ENCODE data around the gene DPH3.

DPH3 gene

DNA sequence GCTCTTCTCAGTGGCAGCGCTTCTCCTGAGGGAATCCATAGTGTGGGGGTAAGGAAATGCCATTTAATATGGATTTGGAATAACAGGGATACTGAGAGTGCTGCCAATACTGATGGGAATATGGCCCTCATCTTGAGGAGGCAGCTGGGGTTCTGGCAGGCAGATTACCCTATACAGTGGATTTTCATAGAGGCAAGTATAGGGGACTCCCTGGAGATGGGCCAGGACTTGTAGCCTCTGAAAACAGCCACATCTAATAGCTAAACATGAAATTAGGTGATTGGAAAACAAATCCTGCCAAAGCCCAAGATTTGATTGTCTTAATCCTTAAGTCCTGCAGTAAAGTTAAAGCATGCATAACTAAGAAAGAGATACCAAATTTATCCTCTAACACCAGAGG lies 30.9 kb downstream of the DPH3 start:
- H3K36me3 ChIP-seq (ENCODE audit: low read depth): no peaks in the 10 kb centered on the region
- no peak overlapping the region for H3K27ac ChIP-seq (ENCODE audit: poor library complexity, severe bottlenecking)
- no peaks in the 10 kb centered on the region for H3K9me3 ChIP-seq (ENCODE audit: severe bottlenecking)
- ATAC-seq (ENCODE audit: low read depth) (no peak), DNase-seq (ENCODE audit: low spot score) (no peak)
- no peaks in the 10 kb centered on the region for H3K27me3 ChIP-seq (ENCODE audit: insufficient read depth, poor library complexity, severe bottlenecking)
- TF ChIP-seq, protein P1, sequence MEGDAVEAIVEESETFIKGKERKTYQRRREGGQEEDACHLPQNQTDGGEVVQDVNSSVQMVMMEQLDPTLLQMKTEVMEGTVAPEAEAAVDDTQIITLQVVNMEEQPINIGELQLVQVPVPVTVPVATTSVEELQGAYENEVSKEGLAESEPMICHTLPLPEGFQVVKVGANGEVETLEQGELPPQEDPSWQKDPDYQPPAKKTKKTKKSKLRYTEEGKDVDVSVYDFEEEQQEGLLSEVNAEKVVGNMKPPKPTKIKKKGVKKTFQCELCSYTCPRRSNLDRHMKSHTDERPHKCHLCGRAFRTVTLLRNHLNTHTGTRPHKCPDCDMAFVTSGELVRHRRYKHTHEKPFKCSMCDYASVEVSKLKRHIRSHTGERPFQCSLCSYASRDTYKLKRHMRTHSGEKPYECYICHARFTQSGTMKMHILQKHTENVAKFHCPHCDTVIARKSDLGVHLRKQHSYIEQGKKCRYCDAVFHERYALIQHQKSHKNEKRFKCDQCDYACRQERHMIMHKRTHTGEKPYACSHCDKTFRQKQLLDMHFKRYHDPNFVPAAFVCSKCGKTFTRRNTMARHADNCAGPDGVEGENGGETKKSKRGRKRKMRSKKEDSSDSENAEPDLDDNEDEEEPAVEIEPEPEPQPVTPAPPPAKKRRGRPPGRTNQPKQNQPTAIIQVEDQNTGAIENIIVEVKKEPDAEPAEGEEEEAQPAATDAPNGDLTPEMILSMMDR (IDR thresholded peaks at IDR 0.05; ENCODE audit: poor library complexity, severe bottlenecking): no peak
- no peak overlapping the region for H3K4me3 ChIP-seq (ENCODE audit: severe bottlenecking)
- H3K4me1 ChIP-seq (ENCODE audit: insufficient read depth, poor library complexity, severe bottlenecking): no peaks in the 10 kb centered on the region

DNA sequence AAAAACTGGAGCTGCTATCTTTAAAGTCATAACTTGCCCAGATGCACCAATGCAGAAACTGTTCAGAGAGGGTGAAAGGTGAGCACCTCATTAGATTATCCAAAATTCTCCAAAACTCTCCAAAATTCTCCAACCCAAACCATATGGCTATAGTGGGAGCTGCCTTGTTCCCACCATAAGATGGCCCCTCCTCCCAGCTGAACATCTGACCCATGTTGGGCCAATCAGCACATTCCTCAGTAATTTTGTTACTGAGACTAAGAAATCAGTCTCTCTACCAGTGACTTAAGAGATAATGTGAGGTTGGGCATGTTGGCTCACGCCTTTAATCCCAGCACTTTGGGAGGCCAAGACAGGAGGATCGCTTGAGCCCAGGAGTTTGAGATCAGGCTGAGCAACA lies 32.8 kb downstream of the DPH3 start:
- Histone ChIP-seq H3K27me3 (ENCODE audit: insufficient read depth, poor library complexity, severe bottlenecking) (no peaks in the 10 kb centered on the region), H3K4me1 (ENCODE audit: insufficient read depth, poor library complexity, severe bottlenecking) (no peaks in the 10 kb centered on the region), H3K27ac (ENCODE audit: poor library complexity, severe bottlenecking) (no peak overlapping the region), H3K9me3 (ENCODE audit: severe bottlenecking) (no peaks in the 10 kb centered on the region), H3K4me3 (ENCODE audit: severe bottlenecking) (no peak overlapping the region), H3K36me3 (ENCODE audit: low read depth) (no peaks in the 10 kb centered on the region)
- no peak for ATAC-seq (ENCODE audit: low read depth)
- TF ChIP-seq, protein P1 (IDR thresholded peaks at IDR 0.05; ENCODE audit: poor library complexity, severe bottlenecking): no peak
- no peak for DNase-seq (ENCODE audit: low spot score)

DNA sequence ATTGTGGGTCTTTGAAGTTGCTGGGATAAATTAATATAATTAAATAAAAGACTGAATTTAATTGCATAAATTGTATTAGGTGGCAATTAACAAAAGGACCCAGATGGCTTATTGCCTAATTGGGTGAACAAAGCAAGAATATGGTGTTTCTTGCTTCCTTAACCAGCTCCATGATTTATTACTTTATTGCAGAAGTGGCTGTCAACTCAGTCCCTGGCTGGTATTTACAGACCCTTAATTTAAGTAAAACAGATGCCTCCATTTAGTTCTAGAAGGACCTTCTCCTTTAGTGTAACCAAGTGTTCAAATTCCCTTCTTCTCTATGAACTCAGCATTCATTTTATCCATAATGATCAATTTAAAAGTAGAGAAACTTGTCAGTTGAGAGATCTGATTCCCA lies 35.1 kb downstream of the DPH3 start:
- H3K4me1 ChIP-seq (ENCODE audit: insufficient read depth, poor library complexity, severe bottlenecking): no peaks in the 10 kb centered on the region
- H3K9me3 ChIP-seq (ENCODE audit: severe bottlenecking): no peaks in the 10 kb centered on the region
- H3K4me3 ChIP-seq (ENCODE audit: severe bottlenecking): no peak overlapping the region
- H3K36me3 ChIP-seq (ENCODE audit: low read depth): no peaks in the 10 kb centered on the region
- DNase-seq (ENCODE audit: low spot score) (no peak), ATAC-seq (ENCODE audit: low read depth) (no peak)
- TF ChIP-seq, protein P1 (IDR thresholded peaks at IDR 0.05; ENCODE audit: poor library complexity, severe bottlenecking): no peak
- H3K27me3 ChIP-seq (ENCODE audit: insufficient read depth, poor library complexity, severe bottlenecking): no peaks in the 10 kb centered on the region
- no peak overlapping the region for H3K27ac ChIP-seq (ENCODE audit: poor library complexity, severe bottlenecking)

DNA sequence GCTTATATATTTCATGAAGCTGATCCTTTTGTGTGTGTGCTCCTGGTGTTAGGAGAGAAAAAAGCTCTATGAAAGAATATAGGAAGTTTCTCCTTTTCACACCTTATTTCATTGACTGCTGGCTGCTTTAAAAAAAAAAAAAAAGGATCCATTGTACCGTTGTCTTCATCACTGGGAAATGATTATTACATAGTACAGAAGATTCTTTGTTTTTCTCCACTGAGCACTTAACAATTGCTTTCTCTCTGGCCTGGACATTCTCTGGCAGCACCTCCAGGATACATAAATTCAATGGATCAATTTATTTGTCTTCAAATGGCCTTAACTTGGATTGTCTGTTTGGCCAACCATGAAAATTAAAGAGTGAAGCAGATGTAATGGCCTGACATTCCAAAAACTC lies 37.2 kb downstream of the DPH3 start:
- no peaks in the 10 kb centered on the region for H3K4me1 ChIP-seq (ENCODE audit: insufficient read depth, poor library complexity, severe bottlenecking)
- TF ChIP-seq, protein P1 (IDR thresholded peaks at IDR 0.05; ENCODE audit: poor library complexity, severe bottlenecking): no peak
- no peaks in the 10 kb centered on the region for H3K9me3 ChIP-seq (ENCODE audit: severe bottlenecking)
- no peak overlapping the region for H3K4me3 ChIP-seq (ENCODE audit: severe bottlenecking)
- ATAC-seq (ENCODE audit: low read depth) (no peak), DNase-seq (ENCODE audit: low spot score) (no peak)
- no peaks in the 10 kb centered on the region for H3K36me3 ChIP-seq (ENCODE audit: low read depth)
- H3K27me3 ChIP-seq (ENCODE audit: insufficient read depth, poor library complexity, severe bottlenecking): no peaks in the 10 kb centered on the region
- H3K27ac ChIP-seq (ENCODE audit: poor library complexity, severe bottlenecking): no peak overlapping the region

DNA sequence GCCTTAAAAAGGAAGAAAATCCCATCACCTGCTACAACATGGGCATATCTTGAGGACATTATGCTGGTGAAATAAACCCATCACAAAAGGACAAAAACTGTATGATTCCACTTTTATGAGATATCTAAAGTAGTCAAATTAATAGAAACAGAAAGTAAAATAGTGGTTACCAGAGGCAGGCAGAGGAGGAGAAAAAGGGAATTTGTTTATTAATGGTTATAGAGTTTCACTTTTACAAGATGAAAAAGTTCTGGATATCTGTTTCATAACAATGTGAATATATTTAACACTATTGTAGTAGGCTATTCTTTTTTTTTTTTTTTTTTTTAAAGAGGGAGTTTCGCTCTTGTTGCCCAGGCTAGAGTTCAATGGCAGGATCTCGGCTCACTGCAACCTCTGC lies 40.4 kb downstream of the DPH3 start:
- Histone ChIP-seq H3K9me3 (ENCODE audit: severe bottlenecking) (no peaks in the 10 kb centered on the region), H3K27ac (ENCODE audit: poor library complexity, severe bottlenecking) (no peak overlapping the region), H3K27me3 (ENCODE audit: insufficient read depth, poor library complexity, severe bottlenecking) (no peaks in the 10 kb centered on the region), H3K4me1 (ENCODE audit: insufficient read depth, poor library complexity, severe bottlenecking) (no peaks in the 10 kb centered on the region), H3K36me3 (ENCODE audit: low read depth) (no peaks in the 10 kb centered on the region), H3K4me3 (ENCODE audit: severe bottlenecking) (no peak overlapping the region)
- TF ChIP-seq, protein P1 (IDR thresholded peaks at IDR 0.05; ENCODE audit: poor library complexity, severe bottlenecking): no peak
- no peak for DNase-seq (ENCODE audit: low spot score)
- no peak for ATAC-seq (ENCODE audit: low read depth)

All from RWPE2 (cell line).